ENCODE data around the gene SERPING1.

SERPING1 gene

DNA sequence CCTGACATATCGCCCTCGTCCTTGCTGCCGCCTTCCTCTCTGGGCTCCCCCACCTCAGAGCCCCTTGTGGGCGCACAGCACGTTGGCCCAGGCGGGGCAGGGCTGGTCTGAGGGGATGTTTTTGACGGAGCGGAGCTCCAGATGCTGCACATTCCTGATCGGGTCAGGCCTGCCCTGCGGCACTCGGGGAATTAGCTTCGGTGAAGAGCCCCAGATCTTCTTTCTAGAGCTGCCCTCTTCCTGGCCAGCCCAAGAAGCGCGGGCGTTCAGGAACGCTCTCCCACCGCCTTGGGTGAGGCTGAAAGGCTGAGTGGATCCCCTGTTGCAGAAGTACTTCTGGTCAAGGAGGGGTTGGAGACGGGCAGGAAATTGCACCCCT, 40.1 kb downstream of the SERPING1 start:
- TF ChIP-seq, protein P1, sequence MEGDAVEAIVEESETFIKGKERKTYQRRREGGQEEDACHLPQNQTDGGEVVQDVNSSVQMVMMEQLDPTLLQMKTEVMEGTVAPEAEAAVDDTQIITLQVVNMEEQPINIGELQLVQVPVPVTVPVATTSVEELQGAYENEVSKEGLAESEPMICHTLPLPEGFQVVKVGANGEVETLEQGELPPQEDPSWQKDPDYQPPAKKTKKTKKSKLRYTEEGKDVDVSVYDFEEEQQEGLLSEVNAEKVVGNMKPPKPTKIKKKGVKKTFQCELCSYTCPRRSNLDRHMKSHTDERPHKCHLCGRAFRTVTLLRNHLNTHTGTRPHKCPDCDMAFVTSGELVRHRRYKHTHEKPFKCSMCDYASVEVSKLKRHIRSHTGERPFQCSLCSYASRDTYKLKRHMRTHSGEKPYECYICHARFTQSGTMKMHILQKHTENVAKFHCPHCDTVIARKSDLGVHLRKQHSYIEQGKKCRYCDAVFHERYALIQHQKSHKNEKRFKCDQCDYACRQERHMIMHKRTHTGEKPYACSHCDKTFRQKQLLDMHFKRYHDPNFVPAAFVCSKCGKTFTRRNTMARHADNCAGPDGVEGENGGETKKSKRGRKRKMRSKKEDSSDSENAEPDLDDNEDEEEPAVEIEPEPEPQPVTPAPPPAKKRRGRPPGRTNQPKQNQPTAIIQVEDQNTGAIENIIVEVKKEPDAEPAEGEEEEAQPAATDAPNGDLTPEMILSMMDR (IDR thresholded peaks at IDR 0.05; ENCODE audit: low read depth, low read length) = no peak
- H3K4me3 ChIP-seq (ENCODE audit: low read depth, low read length) = peak overlapping the region; percentile 84

DNA sequence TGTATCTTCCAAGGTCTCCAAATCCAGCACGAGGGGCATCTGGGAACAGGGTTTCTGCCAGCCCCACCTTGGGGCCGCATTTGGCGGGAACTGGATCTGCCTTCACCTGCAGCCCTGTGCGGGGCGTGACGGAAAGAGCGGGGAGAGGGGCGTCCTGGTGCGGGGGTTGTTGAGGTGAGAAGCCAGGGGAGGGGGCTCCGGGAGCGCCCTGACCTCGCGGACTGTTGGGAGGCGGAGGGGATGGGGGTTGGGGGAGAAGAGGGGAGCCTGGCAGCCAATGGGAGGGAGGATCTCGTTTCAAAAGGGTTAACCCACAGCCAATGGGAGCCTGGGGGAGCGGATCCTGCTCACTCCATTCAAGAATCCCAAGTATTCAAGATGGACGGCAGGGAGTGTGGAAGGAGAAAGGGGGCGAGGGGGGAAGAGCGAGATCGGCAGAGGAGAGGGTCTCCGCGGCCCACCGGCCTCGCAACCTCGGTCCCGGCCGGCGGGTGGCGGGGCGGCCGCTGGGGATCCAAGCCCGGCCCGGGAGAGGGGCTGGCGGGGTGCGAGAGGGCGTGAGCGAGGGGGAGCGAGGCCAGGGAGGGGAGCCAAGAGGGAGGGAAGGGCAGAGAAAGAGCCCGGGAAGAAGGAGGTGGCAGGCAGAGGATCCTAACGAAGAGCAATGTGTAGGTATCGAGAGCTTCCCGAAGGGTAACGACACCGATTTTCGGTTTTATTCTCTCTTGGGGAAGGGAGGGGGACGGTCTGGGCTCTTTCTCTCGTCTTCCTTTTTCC, 40.7 kb downstream of the SERPING1 start:
- peak overlapping the region; percentile 84 for H3K4me3 ChIP-seq (ENCODE audit: low read depth, low read length)

DNA sequence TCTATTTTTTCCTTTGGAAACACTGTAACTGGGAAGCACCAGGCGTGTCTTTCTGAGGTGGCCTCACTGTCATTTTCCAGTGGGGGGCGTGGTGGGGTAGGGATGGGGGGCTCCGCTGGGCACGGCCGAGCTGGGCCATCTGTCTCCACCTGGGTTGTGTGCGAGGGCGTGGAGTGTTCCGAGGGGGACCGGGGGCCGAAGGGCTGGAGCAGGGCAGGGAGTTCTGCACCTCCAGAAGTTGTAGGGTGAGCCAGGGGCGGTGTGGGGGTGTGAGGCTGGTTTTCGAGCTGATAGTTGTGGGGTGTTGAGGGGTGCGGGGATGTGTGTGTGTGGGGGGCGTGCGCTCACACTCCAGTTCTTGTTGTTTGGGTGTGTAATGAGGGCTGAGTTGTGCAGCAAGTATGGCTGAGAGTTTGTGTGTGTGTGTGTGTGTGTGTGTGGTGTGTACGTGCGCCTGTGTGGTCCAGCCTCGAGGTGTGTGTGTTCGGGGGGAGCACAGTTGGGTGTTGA, 41.4 kb downstream of the SERPING1 start:
- peak overlapping the region; percentile 84 for H3K4me3 ChIP-seq (ENCODE audit: low read depth, low read length)
- TF ChIP-seq, protein P1 (IDR thresholded peaks at IDR 0.05; ENCODE audit: low read depth, low read length) = no peak

More for the DNA sequence above, 40.7 kb downstream of the SERPING1 start:
- TF ChIP-seq, protein P1 (IDR thresholded peaks at IDR 0.05; ENCODE audit: low read depth, low read length) = no peak

DNA sequence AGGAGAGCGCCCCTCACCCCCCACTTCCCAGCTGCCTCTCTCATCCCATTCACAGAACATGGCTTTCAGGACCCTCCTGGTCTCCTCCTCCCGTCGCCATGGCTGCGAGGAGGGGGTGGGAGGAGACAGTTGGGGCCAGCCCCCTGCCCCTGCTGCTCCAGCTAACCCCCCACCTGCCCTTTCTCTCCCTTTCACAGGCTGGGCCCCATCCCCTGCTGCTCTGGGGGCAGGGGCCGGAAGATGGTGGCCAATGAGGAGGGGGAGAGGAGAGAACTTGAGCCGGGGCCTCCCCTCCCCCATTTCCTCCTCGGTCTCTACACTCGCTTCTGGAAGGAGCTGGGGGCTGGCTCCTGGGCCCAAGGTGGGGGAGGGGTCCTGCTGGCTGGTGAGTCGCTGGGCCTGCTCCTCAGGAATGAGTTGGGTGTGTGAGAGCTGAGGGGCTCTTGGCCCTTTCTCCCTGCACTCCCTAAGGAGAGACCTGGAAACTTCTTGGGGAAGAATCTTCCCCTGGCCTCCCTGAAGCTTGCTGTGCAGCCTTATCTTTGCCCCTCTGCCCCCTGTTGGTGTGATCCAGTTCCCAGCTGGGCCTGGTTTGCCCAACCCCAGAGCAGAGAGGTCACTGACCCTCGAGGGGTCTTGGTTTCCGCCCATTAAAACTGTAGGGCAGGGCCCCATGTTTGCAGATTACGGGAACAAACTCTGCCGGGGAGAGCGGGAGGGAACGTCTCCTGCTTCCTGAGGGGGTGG, 42.0 kb downstream of the SERPING1 start:
- TF ChIP-seq, protein P1 (IDR thresholded peaks at IDR 0.05; ENCODE audit: low read depth, low read length) = no peak
- H3K4me3 ChIP-seq (ENCODE audit: low read depth, low read length) = peak overlapping the region; percentile 84

DNA sequence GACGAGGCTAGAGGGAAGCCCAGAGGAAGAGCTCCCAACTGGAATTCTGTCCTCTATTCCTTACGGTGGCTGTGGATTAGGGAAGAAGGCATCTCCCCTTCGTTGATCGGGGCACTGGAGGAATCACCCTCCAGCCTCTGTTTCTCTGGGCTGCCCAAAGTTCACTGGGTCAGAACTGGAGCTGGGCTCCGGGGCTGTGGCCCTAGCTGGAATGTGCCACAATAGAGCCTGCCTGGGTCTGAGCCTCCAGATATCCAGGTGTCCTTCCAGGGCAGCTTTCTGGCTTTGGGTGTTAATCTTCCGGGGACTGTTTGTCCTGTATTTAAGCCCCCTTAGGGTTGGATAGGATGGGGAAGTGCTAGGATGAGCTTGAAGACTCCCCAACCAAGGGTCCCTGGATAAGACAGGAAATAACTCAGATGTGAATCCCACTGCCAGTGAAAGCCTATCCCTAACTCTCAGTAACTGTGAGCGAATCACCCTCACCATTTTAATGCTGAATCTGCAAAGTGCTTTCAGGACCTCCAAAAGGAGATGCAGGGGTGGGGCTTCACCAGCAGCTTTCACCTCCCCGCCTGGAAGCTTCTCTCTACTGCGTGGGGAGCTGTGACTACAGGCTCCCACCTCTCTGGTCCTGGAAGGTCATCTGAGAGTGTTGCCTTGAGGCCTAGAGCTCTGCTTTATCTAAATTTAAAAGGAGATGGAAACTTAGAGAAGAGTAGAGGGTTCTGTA, 42.7 kb downstream of the SERPING1 start:
- TF ChIP-seq, protein P1 (IDR thresholded peaks at IDR 0.05; ENCODE audit: low read depth, low read length) = no peak
- H3K4me3 ChIP-seq (ENCODE audit: low read depth, low read length) = peak overlapping the region; percentile 84

DNA sequence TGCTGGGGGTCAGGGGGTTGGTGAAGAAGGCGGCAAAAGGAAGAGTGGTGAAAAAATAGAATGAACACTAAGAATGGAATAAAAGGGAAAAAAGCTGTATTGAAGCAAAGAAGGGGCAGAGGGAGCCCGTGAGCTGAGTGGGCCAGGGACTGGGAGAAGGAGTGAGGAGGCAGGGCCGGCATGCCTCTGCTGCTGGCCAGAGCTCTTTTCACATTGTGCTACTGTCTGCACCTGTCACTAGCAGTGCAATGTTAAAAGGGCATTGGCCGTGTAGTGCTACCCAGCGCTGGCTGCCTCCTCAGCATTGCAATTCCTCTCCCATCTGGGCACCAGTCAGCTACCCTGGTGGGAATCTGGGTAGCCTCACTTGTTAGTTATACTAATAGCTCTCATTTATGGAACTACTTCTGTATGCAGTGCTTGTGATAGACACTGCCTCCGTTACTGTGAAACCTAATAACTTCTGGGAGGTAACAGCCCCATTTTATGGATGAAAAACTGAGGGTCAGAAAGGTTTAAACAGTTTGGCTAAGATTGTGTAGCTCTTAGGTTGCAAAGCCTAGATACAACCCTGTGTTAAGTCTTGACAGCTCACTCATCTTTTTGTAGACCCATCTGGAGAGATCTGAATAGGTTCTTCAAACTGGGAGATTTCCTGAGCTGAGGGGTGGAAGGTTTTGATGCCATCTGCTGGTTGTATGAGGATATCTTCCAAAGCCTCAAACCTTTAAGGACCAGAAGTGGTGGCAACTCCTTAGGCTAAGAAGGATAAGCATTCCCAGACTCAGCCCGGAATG, 43.7 kb downstream of the SERPING1 start:
- H3K4me3 ChIP-seq (ENCODE audit: low read depth, low read length) = no peak overlapping the region
- TF ChIP-seq, protein P1 (IDR thresholded peaks at IDR 0.05; ENCODE audit: low read depth, low read length) = peak; percentile 28; the same call in 1 of the 2 replicates
